Mucosa of descending colon (tissue), 3 donors: ENCODE data around the gene SLC5A5. TPM values are rescaled to one million over a fixed set of nuclear protein-coding genes. Genes with fewer than 3 reads are reported as not detected.
A peak's percentile ranks its signal among the peaks of the same experiment; 100 is the strongest.

Source experiments
- ATAC-seq: fragments of 200-7000 bp; cut with Tn5 transposase; one replicate; pipeline ENCODE4 v1.9.1; 2020; ENCODE audit warnings: mild to moderate bottlenecking, moderate library complexity
- DNase-seq, 3 donors: peaks; one replicate each; pipeline ENCODE4 v3.0.0-alpha.2; 2020
- H3K36me3 ChIP-seq: fragments of 200-600 bp; one replicate; pipeline ENCODE4 v1.8.0; 2021; ENCODE audit warnings: low read depth, mild to moderate bottlenecking
- H3K4me1 ChIP-seq: fragments of 200-600 bp; one replicate; pipeline ENCODE4 v1.8.0; 2021; ENCODE audit warnings: low read depth, mild to moderate bottlenecking
- H3K4me3 ChIP-seq: fragments of 200-600 bp; one replicate; pipeline ENCODE4 v1.8.0; 2021; ENCODE audit warnings: mild to moderate bottlenecking
- H3K9me3 ChIP-seq: fragments of 200-600 bp; one replicate; pipeline ENCODE4 v1.8.0; 2021; ENCODE audit warnings: mild to moderate bottlenecking
- intact Hi-C, 2 donors: fragments of 100-400 bp; cut with DNase I in 1 of 2; cut with micrococcal nuclease in 1 of 2; formaldehyde crosslinking; loops; one replicate each; pipeline versions ENCODE4 v1.11.0 to v1.11.1; 2022; cut with DNase I, micrococcal nuclease
- total RNA-seq, 3 donors: library from RNA; stranded (reverse); fragmentation: NEBNext Ultra II Directional in 2 of 3; extraction: Animal tissue kit (Norgen Biotek cat#: 25700) in 2 of 3; gene quantifications; one replicate each; pipeline versions ENCODE4 v1.2.1 to v1.2.4, GENCODE V29; 2021 to 2023
- TF ChIP-seq, protein P1 (sequence below): fragments of 200-600 bp; IDR thresholded peaks from one replicate; pipeline ENCODE4 v1.8.0; 2022; ENCODE audit warnings: antibody characterized with exemption, mild to moderate bottlenecking
- donor health status: DM: no; HTN: no; CAD: no; lungs with moderate emphysema.
- donor health status: DM: no; HTN: no; CAD: no.
- donor health status: DM: no; HTN: yes; CAD: no.

SLC5A5 gene
- total RNA-seq, 3 donors from 2014 or later, result 0.19 TPM; not detected in 2

- Histone ChIP-seq H3K9me3 (no peaks in the 10 kb centered on the region), H3K4me3 (no peak overlapping the region), H3K36me3 (peaks cover 5% of the 10 kb centered on the region), H3K4me1 (peaks cover 37% of the 10 kb centered on the region)
- ATAC-seq (no peak), DNase-seq (no peak)
- TF ChIP-seq, protein P1, sequence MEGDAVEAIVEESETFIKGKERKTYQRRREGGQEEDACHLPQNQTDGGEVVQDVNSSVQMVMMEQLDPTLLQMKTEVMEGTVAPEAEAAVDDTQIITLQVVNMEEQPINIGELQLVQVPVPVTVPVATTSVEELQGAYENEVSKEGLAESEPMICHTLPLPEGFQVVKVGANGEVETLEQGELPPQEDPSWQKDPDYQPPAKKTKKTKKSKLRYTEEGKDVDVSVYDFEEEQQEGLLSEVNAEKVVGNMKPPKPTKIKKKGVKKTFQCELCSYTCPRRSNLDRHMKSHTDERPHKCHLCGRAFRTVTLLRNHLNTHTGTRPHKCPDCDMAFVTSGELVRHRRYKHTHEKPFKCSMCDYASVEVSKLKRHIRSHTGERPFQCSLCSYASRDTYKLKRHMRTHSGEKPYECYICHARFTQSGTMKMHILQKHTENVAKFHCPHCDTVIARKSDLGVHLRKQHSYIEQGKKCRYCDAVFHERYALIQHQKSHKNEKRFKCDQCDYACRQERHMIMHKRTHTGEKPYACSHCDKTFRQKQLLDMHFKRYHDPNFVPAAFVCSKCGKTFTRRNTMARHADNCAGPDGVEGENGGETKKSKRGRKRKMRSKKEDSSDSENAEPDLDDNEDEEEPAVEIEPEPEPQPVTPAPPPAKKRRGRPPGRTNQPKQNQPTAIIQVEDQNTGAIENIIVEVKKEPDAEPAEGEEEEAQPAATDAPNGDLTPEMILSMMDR, result no peak
- intact Hi-C loops, result no loop called here
Observed at GRCh38 chr19:17866312-17866963, 5.3 kb upstream of the SLC5A5 start.

DNA sequence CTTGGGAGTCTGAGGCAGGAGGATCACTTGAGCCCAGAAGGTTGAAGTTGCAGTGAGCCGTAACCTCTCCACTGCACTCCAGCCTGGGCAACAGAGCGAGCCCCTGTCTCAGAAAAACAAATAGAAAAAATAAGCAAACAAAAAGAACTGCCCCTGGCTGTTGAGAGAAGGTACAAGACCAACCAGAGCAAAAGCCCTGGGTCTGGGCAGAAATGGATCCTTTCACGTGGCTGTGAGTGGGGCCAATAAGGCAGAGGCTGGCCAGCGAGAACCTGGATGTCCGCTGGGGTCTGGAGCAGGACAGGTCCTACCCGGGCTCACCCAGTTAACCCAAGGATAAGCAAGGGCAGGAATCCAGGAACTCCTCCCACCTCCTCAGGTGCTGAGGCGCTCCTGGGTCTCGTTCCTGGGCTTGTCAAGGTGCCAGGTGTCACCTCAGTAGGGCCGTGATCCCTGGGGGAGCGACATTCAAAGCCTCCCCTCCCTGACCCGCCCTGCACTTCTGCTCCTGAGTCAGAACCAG, 4.7 kb upstream of the SLC5A5 start:
- no peaks in the 10 kb centered on the region for H3K9me3 ChIP-seq
- peaks cover 5% of the 10 kb centered on the region for H3K36me3 ChIP-seq
- peaks cover 37% of the 10 kb centered on the region for H3K4me1 ChIP-seq
- DNase-seq, result peak in 1 of 3 donors; percentile 33
- TF ChIP-seq, protein P1, result no peak
- intact Hi-C loops, result no loop called here
- no peak for ATAC-seq
- no peak overlapping the region for H3K4me3 ChIP-seq

DNA sequence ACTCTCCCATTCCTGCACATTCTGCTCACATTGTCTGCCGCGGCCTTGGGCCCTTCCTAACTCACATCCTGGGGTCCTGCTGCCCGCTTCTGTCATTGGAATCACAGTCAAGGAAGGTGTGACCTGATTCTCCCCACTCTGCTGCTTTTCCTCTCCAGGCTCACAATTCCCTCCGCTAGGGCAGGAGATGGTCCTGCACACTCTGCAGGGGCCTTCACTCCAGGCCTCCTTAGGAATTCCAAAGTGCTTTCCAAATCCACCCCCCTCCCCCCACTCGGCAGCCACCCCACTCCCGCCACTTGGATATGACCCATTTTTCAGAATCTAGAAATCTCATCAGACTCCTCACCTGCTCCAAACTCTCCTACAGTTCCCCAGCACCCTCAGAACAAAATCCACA, 3.1 kb upstream of the SLC5A5 start:
- intact Hi-C loops, result no loop called here
- peaks cover 41% of the 10 kb centered on the region for H3K4me1 ChIP-seq
- peaks cover 4% of the 10 kb centered on the region for H3K36me3 ChIP-seq
- no peak for ATAC-seq
- H3K4me3 ChIP-seq, result no peak overlapping the region
- DNase-seq, result no peak
- no peaks in the 10 kb centered on the region for H3K9me3 ChIP-seq
- TF ChIP-seq, protein P1, result no peak

DNA sequence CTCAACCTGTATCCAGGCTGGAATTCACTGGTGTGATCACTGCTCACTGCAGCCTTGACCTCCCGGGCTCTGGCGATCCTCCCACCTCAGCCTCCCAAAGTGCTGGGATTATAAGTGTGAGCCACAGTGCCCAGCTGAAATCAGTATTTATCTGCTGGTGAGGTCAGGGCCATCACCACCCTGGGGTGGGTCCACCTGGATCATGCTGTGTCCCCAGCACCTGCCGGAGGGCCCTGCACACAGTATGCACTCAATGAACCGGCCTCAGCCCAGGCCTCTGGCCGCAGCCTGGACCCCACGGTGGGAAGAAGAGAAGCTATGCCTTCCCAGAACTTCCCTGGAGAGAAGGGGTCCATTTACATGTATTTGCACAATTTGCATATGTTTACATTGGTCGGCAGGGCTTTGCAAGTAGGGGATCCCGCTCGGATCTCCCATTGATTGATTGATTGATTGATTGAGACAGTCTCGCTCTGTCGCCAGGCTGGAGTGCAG, 2.6 kb upstream of the SLC5A5 start:
- Histone ChIP-seq H3K9me3 (no peaks in the 10 kb centered on the region), H3K4me3 (no peak overlapping the region), H3K4me1 (peaks cover 36% of the 10 kb centered on the region), H3K36me3 (no peaks in the 10 kb centered on the region)
- TF ChIP-seq, protein P1, result no peak
- intact Hi-C loops, result no loop called here
- no peak for ATAC-seq
- DNase-seq, result no peak

- Histone ChIP-seq H3K4me1 (peaks cover 16% of the 10 kb centered on the region), H3K9me3 (no peaks in the 10 kb centered on the region), H3K36me3 (no peaks in the 10 kb centered on the region), H3K4me3 (no peak overlapping the region)
- TF ChIP-seq, protein P1, result no peak
- ATAC-seq (no peak), DNase-seq (no peak)
- intact Hi-C loops, result no loop called here
Observed at GRCh38 chr19:17871032-17871877, 490 bp upstream of the SLC5A5 start.
